ENCODE data around the gene SIDT1.

SIDT1 gene

GRCh38 chr3:113678773-113679172 lies 146.4 kb downstream of the SIDT1 start:
- DNase-seq (ENCODE audit: low read depth, low spot score): no peak

All from activated naive CD8-positive, alpha-beta T cell treated with anti-CD3 and anti-CD28 coated beads, Interleukin-2, amount 50 U/mL, for 16 hours (primary cell).